ENCODE data around the gene ELL2. TPM values are rescaled to one million over a fixed set of nuclear protein-coding genes. Genes with fewer than 3 reads are reported as not detected.
A peak's percentile ranks its signal among the peaks of the same experiment; 100 is the strongest.

Gene ELL2
- total RNA-seq, 1 donor from 2014 or later: 118 TPM

- Histone ChIP-seq H3K4me3 (ENCODE audit: insufficient read depth, low read depth, low read length) (peak overlapping the region; percentile 88), H3K9ac (ENCODE audit: low read length) (peak overlapping the region; percentile 100), H3K27me3 (ENCODE audit: insufficient read depth, low read length) (no peaks in the 10 kb centered on the region), H3K27ac (ENCODE audit: low read depth, low read length) (peak overlapping the region; percentile 96), H3K79me2 (ENCODE audit: insufficient read depth, low read length) (peaks cover 71% of the 10 kb centered on the region), H3K36me3 (ENCODE audit: insufficient read depth, low read length) (no peaks in the 10 kb centered on the region), H2AFZ (ENCODE audit: low read depth, low read length) (no peak overlapping the region), H3K9me3 (ENCODE audit: insufficient read depth, low read depth, low read length) (no peaks in the 10 kb centered on the region), H3K4me1 (ENCODE audit: insufficient read depth, low read length) (peaks cover 22% of the 10 kb centered on the region), H4K20me1 (ENCODE audit: insufficient read depth, low read length) (peaks cover 62% of the 10 kb centered on the region), H3K4me2 (ENCODE audit: low read length) (peak overlapping the region; percentile 98)
- peaks cover 9% of the 10 kb centered on the region for H3K36me3 Mint-ChIP-seq (ENCODE audit: low read depth, unreplicated experiment)
- peak overlapping the region; percentile 97 for H3K27ac Mint-ChIP-seq (ENCODE audit: unreplicated experiment)
- DNase-seq (ENCODE audit: low read depth) (peak; percentile 32), FAIRE-seq (no peak)
- H3K4me1 Mint-ChIP-seq (ENCODE audit: low read depth, unreplicated experiment): peaks cover 53% of the 10 kb centered on the region
- TF ChIP-seq, protein P1, sequence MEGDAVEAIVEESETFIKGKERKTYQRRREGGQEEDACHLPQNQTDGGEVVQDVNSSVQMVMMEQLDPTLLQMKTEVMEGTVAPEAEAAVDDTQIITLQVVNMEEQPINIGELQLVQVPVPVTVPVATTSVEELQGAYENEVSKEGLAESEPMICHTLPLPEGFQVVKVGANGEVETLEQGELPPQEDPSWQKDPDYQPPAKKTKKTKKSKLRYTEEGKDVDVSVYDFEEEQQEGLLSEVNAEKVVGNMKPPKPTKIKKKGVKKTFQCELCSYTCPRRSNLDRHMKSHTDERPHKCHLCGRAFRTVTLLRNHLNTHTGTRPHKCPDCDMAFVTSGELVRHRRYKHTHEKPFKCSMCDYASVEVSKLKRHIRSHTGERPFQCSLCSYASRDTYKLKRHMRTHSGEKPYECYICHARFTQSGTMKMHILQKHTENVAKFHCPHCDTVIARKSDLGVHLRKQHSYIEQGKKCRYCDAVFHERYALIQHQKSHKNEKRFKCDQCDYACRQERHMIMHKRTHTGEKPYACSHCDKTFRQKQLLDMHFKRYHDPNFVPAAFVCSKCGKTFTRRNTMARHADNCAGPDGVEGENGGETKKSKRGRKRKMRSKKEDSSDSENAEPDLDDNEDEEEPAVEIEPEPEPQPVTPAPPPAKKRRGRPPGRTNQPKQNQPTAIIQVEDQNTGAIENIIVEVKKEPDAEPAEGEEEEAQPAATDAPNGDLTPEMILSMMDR (IDR thresholded peaks at IDR 0.05; ENCODE audit: insufficient read depth, low read depth, low read length): no peak
- TF ChIP-seq EZH2 (IDR thresholded peaks at IDR 0.05; ENCODE audit: insufficient read depth, low read length): no peak
- H3K9me3 Mint-ChIP-seq (ENCODE audit: unreplicated experiment): no peaks in the 10 kb centered on the region
- H3K27me3 Mint-ChIP-seq (ENCODE audit: low read depth, unreplicated experiment): no peaks in the 10 kb centered on the region
- H3K4me3 Mint-ChIP-seq (ENCODE audit: unreplicated experiment): peak overlapping the region; percentile 96
Observed at GRCh38 chr5:95959051-95959887, 2.4 kb downstream of the ELL2 start.

- Mint-ChIP-seq H3K9me3 (ENCODE audit: unreplicated experiment) (no peaks in the 10 kb centered on the region), H3K4me3 (ENCODE audit: unreplicated experiment) (peak overlapping the region; percentile 96), H3K4me1 (ENCODE audit: low read depth, unreplicated experiment) (peaks cover 47% of the 10 kb centered on the region), H3K27ac (ENCODE audit: unreplicated experiment) (peak overlapping the region; percentile 97), H3K27me3 (ENCODE audit: low read depth, unreplicated experiment) (no peaks in the 10 kb centered on the region), H3K36me3 (ENCODE audit: low read depth, unreplicated experiment) (peaks cover 9% of the 10 kb centered on the region)
- DNase-seq (ENCODE audit: low read depth) (peak; percentile 39), FAIRE-seq (no peak)
- TF ChIP-seq, protein P1 (IDR thresholded peaks at IDR 0.05; ENCODE audit: insufficient read depth, low read depth, low read length): no peak
- no peak for TF ChIP-seq EZH2 (IDR thresholded peaks at IDR 0.05; ENCODE audit: insufficient read depth, low read length)
- Histone ChIP-seq H2AFZ (ENCODE audit: low read depth, low read length) (no peak overlapping the region), H3K27ac (ENCODE audit: low read depth, low read length) (no peak overlapping the region), H3K4me2 (ENCODE audit: low read length) (peak overlapping the region; percentile 98), H3K79me2 (ENCODE audit: insufficient read depth, low read length) (peaks cover 78% of the 10 kb centered on the region), H3K36me3 (ENCODE audit: insufficient read depth, low read length) (no peaks in the 10 kb centered on the region), H4K20me1 (ENCODE audit: insufficient read depth, low read length) (peaks cover 68% of the 10 kb centered on the region), H3K4me3 (ENCODE audit: insufficient read depth, low read depth, low read length) (peak overlapping the region; percentile 88), H3K27me3 (ENCODE audit: insufficient read depth, low read length) (no peaks in the 10 kb centered on the region), H3K4me1 (ENCODE audit: insufficient read depth, low read length) (peaks cover 22% of the 10 kb centered on the region), H3K9me3 (ENCODE audit: insufficient read depth, low read depth, low read length) (no peaks in the 10 kb centered on the region), H3K9ac (ENCODE audit: low read length) (no peak overlapping the region)
Observed at GRCh38 chr5:95958310-95959014, 3.2 kb downstream of the ELL2 start.

Measured in astrocyte (in vitro differentiated cells and primary cell).